Epithelial cell of prostate (primary cell): ENCODE results near the gene LAIR2.

Experiments
- DNase-seq: peaks from one replicate; pipeline ENCODE4 v3.0.0-alpha.2; 2011; ENCODE audit warnings: low read depth, low spot score
- H3K27ac ChIP-seq: fragments of 450-650 bp; 2 replicates; pipeline ENCODE4 v1.5.1; 2017; ENCODE audit warnings: mild to moderate bottlenecking

Gene LAIR2

DNA sequence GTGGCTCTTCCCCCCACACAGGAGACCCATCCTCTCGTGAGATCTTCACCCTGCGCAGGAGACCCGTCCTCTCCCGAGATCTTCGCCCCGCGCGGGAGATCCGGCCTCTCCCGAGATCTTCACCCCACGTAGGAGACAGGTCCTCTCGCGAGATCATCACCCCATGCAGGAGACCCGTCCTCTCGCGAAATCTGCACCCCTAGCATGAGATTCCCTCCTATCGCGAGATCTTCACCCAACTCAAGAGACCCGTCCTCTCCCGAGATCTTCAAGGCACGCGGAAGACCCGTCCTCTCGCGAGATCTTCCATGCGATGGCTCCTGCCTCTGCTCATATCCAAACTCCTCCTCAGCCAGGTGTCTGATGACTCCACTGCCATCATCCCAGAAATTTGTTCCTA lies 24.3 kb downstream of the LAIR2 start:
- no peak for DNase-seq
- H3K27ac ChIP-seq = no peak overlapping the region

DNA sequence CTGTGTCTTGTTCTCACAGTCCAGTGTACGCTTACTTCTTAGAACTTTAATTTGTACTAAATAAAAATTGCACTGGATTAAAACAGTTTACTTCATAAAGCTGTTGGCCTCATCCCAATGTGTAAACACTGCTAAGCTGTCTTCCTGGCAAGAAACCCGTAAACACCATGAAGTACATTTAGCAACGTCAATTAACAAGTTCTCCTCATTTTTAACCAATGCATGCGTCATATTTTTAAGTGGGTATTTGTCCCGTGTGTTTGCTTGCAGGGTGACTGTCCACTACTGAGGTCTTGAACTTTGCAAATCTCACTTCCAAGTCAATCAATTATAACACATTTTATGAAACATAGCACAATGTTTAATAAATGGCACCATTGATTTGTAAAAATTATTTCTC lies 28.2 kb downstream of the LAIR2 start:
- no peak overlapping the region for H3K27ac ChIP-seq
- DNase-seq = no peak

GRCh38 chr19:54532528-54532927 lies 29.9 kb downstream of the LAIR2 start:
- H3K27ac ChIP-seq = no peak overlapping the region
- DNase-seq = no peak

GRCh38 chr19:54533476-54533875 lies 30.8 kb downstream of the LAIR2 start:
- DNase-seq = no peak

GRCh38 chr19:54534156-54534555 lies 31.5 kb downstream of the LAIR2 start:
- no peak overlapping the region for H3K27ac ChIP-seq
- DNase-seq = no peak

More at GRCh38 chr19:54533476-54533875, 30.8 kb downstream of the LAIR2 start:
- no peak overlapping the region for H3K27ac ChIP-seq

DNA sequence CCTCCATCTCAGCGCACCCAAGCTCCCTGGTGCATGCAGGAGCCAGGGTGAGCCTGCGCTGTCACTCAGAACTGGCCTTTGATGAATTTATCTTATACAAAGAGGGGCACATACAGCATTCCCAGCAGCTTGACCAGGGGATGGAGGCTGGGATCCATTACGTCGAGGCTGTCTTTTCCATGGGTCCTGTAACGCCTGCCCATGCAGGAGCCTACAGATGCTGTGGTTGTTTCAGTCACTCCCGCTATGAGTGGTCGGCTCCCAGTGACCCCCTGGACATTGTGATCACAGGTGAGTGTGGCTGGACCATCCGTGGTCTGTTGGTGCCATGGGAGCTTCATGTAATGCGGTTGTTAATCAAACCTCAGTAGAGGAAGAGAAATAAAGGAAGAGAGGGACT lies 33.0 kb downstream of the LAIR2 start:
- no peak for DNase-seq
- H3K27ac ChIP-seq = no peak overlapping the region

GRCh38 chr19:54536956-54537355 lies 34.3 kb downstream of the LAIR2 start:
- DNase-seq = no peak
- no peak overlapping the region for H3K27ac ChIP-seq

GRCh38 chr19:54541712-54542111 lies 39.1 kb downstream of the LAIR2 start:
- DNase-seq = no peak

GRCh38 chr19:54548806-54549205 lies 46.2 kb downstream of the LAIR2 start:
- DNase-seq = no peak
- no peak overlapping the region for H3K27ac ChIP-seq

More at GRCh38 chr19:54541712-54542111, 39.1 kb downstream of the LAIR2 start:
- H3K27ac ChIP-seq = no peak overlapping the region

GRCh38 chr19:54549224-54549623 lies 46.6 kb downstream of the LAIR2 start:
- no peak for DNase-seq
- no peak overlapping the region for H3K27ac ChIP-seq

- no peak overlapping the region for H3K27ac ChIP-seq
- DNase-seq = no peak
Observed at GRCh38 chr19:54551293-54551692, 48.7 kb downstream of the LAIR2 start.

DNA sequence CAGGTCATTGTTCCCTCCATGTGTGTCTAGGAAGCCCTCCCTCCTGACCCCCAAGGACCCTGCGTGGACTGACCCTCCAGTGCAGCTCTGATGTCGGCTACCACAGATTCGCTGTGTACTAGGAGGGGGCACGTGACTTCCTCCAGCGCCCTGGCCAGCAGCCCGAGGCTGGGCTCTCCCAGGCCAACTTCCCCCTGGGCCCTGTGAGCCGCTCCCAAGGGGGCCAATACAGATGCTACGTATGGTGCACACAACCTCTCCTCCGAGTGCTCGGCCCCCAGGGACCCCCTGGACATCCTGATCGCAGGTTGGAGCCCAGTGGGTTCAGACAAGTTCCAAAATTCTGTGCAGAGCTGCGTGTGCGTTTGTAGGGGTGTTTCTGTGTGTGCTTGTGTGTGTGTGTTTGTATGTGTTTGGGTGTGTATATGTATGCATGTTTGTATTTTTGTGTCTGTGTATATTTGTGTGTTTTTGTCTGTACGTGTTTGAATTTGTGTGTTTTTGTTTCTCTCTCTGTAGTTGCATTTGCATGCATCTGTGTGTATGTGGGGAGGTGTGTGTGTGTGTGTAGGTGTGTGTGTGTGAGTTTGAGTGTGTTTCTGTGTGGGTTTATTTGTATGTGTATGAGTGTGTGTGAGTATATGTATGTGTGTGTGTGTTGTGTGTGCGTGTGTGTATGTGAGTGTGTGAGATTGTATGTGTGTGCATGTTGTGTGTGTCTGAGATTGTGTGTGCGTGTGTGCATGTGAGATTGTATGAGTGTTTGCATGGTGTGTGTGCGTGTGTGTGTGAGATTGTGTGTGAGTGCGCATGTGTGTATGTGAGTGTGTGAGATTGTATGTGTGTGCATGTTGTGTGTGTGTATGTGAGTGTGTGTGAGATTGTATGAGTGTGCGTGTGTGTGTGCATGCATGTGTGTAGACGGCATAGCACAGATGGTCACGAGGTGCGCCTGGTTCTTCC lies 49.6 kb downstream of the LAIR2 start:
- no peak for DNase-seq
- no peak overlapping the region for H3K27ac ChIP-seq

DNA sequence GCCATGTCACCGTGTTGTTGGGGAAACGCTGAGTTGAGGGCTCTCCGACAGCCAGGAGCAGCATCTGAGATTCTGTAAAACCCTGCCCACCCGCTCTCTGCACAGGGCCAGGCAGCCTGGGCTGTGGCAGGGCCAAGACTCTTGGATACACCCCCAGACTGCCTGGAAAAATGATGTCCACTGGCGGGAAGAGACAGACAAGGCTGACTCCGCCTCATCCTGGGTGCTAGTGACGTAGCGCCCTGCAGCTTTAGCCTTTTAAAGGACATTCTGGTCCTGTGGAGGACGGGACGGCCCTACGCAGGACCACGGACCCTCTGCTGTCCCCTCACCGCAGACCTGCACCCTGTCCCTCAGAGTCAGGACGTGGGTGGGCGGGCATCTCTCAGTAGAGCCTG lies 50.3 kb downstream of the LAIR2 start:
- H3K27ac ChIP-seq = no peak overlapping the region
- DNase-seq = no peak

DNA sequence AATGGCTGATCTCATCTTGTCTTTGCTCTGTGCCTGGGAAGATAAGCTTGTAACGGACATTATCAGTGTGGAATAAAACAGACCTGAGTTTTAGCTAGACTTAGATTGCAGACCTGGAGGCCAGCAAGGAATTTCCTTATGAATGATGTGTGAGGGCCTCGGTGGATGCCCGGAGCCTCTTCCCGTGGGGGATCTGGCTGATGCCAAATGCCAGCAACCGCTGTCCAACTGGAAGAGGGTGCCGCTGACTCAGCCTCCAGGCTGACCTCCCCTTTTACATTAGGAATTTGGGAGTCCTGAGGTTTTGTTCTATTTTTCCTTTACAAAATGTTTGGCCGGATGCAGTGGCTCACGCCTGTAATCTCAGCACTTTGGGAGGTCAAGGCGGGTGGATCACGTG lies 51.4 kb downstream of the LAIR2 start:
- no peak for DNase-seq
- H3K27ac ChIP-seq = no peak overlapping the region

DNA sequence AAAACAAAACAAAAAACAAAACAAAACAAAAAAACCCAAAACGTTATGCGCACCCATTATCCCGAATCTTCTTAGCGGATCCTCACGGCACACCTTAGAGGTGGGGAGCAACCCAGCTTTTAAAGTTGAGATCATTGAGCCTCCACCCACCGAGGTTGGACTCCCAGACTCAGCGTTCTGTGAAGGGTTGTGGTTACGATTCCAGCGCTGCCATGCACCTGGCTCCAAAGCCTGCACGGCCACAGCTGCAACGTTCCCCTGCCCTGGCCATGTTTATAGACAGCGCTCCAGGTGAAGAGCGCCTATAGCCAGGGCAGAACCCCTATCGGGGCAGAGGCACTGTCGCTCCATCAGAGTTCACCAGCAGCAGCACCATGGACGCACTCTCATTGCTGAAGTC lies 52.3 kb downstream of the LAIR2 start:
- no peak overlapping the region for H3K27ac ChIP-seq
- DNase-seq = no peak

- no peak for DNase-seq
- H3K27ac ChIP-seq = no peak overlapping the region
Observed at GRCh38 chr19:54556194-54556593, 53.6 kb downstream of the LAIR2 start.

DNA sequence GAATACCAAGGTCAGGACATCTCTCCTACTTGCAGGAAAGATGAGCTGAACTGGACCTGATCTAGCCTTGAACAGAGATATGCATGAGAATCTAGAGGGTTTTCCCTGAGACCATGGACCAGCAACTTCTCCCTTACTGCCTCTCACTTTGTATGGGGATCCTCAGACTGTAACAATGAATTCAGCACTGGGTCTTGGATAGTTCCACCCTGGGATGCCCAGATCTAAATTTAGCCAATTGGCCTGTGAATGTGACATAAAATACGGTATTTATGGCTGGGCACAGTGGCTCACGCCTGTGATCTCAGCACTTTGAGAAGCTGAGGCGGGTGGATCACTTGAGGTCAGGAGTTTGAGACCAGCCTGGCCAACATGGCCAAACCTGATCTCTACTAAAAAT lies 55.7 kb downstream of the LAIR2 start:
- no peak for DNase-seq
- no peak overlapping the region for H3K27ac ChIP-seq
